Right lobe of liver (tissue), 6 donors: ENCODE results near the gene HDAC9. TPM values are rescaled to one million over a fixed set of nuclear protein-coding genes. Genes with fewer than 3 reads are reported as not detected.

Experiments used
- ATAC-seq, 4 donors: fragments of 200-7000 bp; cut with Tn5 transposase; one replicate each; pipeline ENCODE4 v1.9.1; 2020; ENCODE audit warnings: mild to moderate bottlenecking in 4 of 4, moderate library complexity in 4 of 4
- DNase-seq, 3 donors: peaks; one replicate each; pipeline ENCODE4 v3.0.0-alpha.2; 2020
- H3K27ac ChIP-seq, 3 donors: fragments of 200-600 bp; one replicate each; pipeline ENCODE4 v1.8.0; 2022
- H3K27me3 ChIP-seq, 2 donors: fragments of 200-600 bp; one replicate each; pipeline ENCODE4 v1.8.0; 2022
- H3K36me3 ChIP-seq, 4 donors: fragments of 200-600 bp; sonication (generic) in 1 of 4; one replicate each; pipeline versions ENCODE4 v1.5.1 to v1.8.0; 2017 to 2022; ENCODE audit warnings: control low read depth in 1 of 4
- H3K4me1 ChIP-seq, 4 donors: fragments of 200-600 bp; sonication (generic) in 1 of 4; one replicate each; pipeline versions ENCODE4 v1.5.1 to v1.8.0; 2017 to 2022; ENCODE audit warnings: control low read depth in 1 of 4
- H3K4me3 ChIP-seq, 3 donors: fragments of 200-600 bp; one replicate each; pipeline ENCODE4 v1.8.0; 2022
- H3K9me3 ChIP-seq, 4 donors: fragments of 200-600 bp; sonication (generic) in 1 of 4; one replicate each; pipeline versions ENCODE4 v1.5.1 to v1.8.0; 2017 to 2022; ENCODE audit warnings: control low read depth in 1 of 4
- CTCF ChIP-seq, 4 donors: fragments of 200-600 bp in 3 of 4; fragments of 450-650 bp in 1 of 4; IDR thresholded peaks; one replicate each; pipeline versions ENCODE4 v1.5.1 to v1.8.0; 2016 to 2022; ENCODE audit warnings: antibody characterized with exemption in 4 of 4, mild to moderate bottlenecking in 2 of 4
- POLR2A ChIP-seq: fragments of 450-650 bp; IDR thresholded peaks from one replicate; pipeline ENCODE4 v1.6.1; 2017; ENCODE audit warnings: antibody characterized with exemption, mild to moderate bottlenecking
- WGBS: methylation state at CpG from one replicate; pipeline ENCODE4 v1.1.6; 2018; ENCODE audit warnings: low coverage, low lambda C conversion rate; ENCODE audit not compliant: insufficient coverage; ENCODE audit errors: missing lambda C conversion rate; 5-methylcytosine and 5-hydroxymethylcytosine counted together
- intact Hi-C, 2 donors: fragments of 100-400 bp; cut with DNase I; formaldehyde crosslinking; loops; one replicate each; pipeline versions ENCODE4 v1.11.2 to v1.14.1; 2022
- total RNA-seq, 6 experiments: library from RNA; depleted of rRNA in 2 of 6; stranded (reverse); fragments of >200 nt in 2 of 6; fragmentation: NEBNext Ultra II Directional in 3 of 6; extraction: Animal tissue kit (Norgen Biotek cat#: 25700) in 3 of 6; gene quantifications; one replicate each; pipeline versions ENCODE4 v1.1.0 to v1.2.4, GENCODE V29; 2016 to 2023
- donor health status: DM: no; HTN: yes; CAD: no.
- donor health status: DM: no; HTN: no; CAD: no.
- donor health status: DM: no; HTN: no; CAD: no.
- donor health status: DM: no; HTN: yes; CAD: no.
- donor health status: DM: no; HTN: yes; CAD: no.

HDAC9 gene
- total RNA-seq, 6 experiments from 2014 or later = 1.0 to 4.1 (median 2.5) TPM

- DNase-seq (no peak), ATAC-seq (no peak)
- no peak overlapping the region for H3K4me3 ChIP-seq
- no peaks in the 10 kb centered on the region for H3K4me1 ChIP-seq
- no peaks in the 10 kb centered on the region for H3K27me3 ChIP-seq
- TF ChIP-seq CTCF (IDR thresholded peaks at IDR 0.05) (no peak), POLR2A (no peak)
- intact Hi-C loops = no loop called here
- no peaks in the 10 kb centered on the region for H3K9me3 ChIP-seq
- no peak overlapping the region for H3K27ac ChIP-seq
- WGBS = 60% methylated on average over 4 of the region's 4 CpGs
- H3K36me3 ChIP-seq = no peaks in the 10 kb centered on the region
These were observed 370.9 kb downstream of the HDAC9 start for GRCh38 chr7:18866359-18867036.

GRCh38 chr7:18872344-18872743 is 376.8 kb downstream of the HDAC9 start:
- H3K9me3 ChIP-seq = no peaks in the 10 kb centered on the region
- H3K36me3 ChIP-seq = no peaks in the 10 kb centered on the region
- no peak for TF ChIP-seq CTCF (IDR thresholded peaks at IDR 0.05)
- TF ChIP-seq POLR2A = no peak
- 45% methylated on average over 2 of the region's 2 CpGs for WGBS
- ATAC-seq (no peak), DNase-seq (no peak)
- no peak overlapping the region for H3K27ac ChIP-seq
- H3K27me3 ChIP-seq = no peaks in the 10 kb centered on the region
- H3K4me3 ChIP-seq = no peak overlapping the region
- H3K4me1 ChIP-seq = no peaks in the 10 kb centered on the region
- intact Hi-C loops = no loop called here

- Histone ChIP-seq H3K9me3 (no peaks in the 10 kb centered on the region), H3K4me1 (no peaks in the 10 kb centered on the region), H3K27ac (no peak overlapping the region), H3K4me3 (no peak overlapping the region), H3K36me3 (no peaks in the 10 kb centered on the region), H3K27me3 (no peaks in the 10 kb centered on the region)
- ATAC-seq (no peak), DNase-seq (no peak)
- WGBS = 35% methylated on average over 5 of the region's 5 CpGs
- no peak for TF ChIP-seq CTCF (IDR thresholded peaks at IDR 0.05)
- no peak for TF ChIP-seq POLR2A
- intact Hi-C loops = no loop called here
These were observed 378.3 kb downstream of the HDAC9 start for GRCh38 chr7:18873734-18874336.

- Histone ChIP-seq H3K27ac (no peak overlapping the region), H3K4me3 (no peak overlapping the region), H3K4me1 (no peaks in the 10 kb centered on the region), H3K9me3 (no peaks in the 10 kb centered on the region), H3K36me3 (no peaks in the 10 kb centered on the region), H3K27me3 (no peaks in the 10 kb centered on the region)
- no peak for TF ChIP-seq CTCF (IDR thresholded peaks at IDR 0.05)
- TF ChIP-seq POLR2A = no peak
- intact Hi-C loops = no loop called here
- ATAC-seq (no peak), DNase-seq (no peak)
- WGBS = 42% methylated on average over 1 of the region's 1 CpG
These were observed 379.3 kb downstream of the HDAC9 start for GRCh38 chr7:18874880-18875279.
